GM23338 (cell line): Measurements from ENCODE around the gene ZNF674.
"Not testable (repeated sequence)": the region's sequence is repeated elsewhere in the genome, so short reads cannot be mapped to it uniquely, and the experiment has no call there.

Experiments
- CREB1 ChIP-seq: fragments of 250-450 bp; sonication (Bioruptor Pico); IDR thresholded peaks from 2 replicates; pipeline ENCODE4 v1.5.0; 2020; ENCODE audit warnings: low read depth, mild to moderate bottlenecking, moderate library complexity
- CTCF ChIP-seq, 2 experiments: fragments of 200-600 bp in 1 of 2; sonication (generic) in 1 of 2; conservative IDR thresholded peaks; 2 replicates each; pipeline versions ENCODE4 v1.5.1 to v1.6.1; 2016 to 2017; ENCODE audit warnings: antibody characterized with exemption in 2 of 2, low read depth in 2 of 2, mild to moderate bottlenecking in 2 of 2, moderate library complexity in 1 of 2
- EZH2 ChIP-seq: fragments of 200-600 bp; sonication (generic); IDR thresholded peaks from one replicate; pipeline ENCODE4 v1.8.0; 2017; ENCODE audit warnings: antibody characterized with exemption, mild to moderate bottlenecking, low read depth; ENCODE audit not compliant: unreplicated experiment
- EZH2phosphoT487 ChIP-seq: fragments of 200-600 bp; sonication (generic); IDR thresholded peaks from one replicate; pipeline ENCODE4 v1.8.1; 2018; ENCODE audit warnings: antibody characterized with exemption; ENCODE audit not compliant: unreplicated experiment
- JUNB ChIP-seq: IDR thresholded peaks from one replicate; pipeline ENCODE4 v1.6.1; 2016; ENCODE audit warnings: antibody characterized with exemption; ENCODE audit not compliant: unreplicated experiment
- POLR2AphosphoS5 ChIP-seq: IDR thresholded peaks from 2 replicates; pipeline ENCODE4 v1.6.1; 2016; ENCODE audit warnings: antibody characterized with exemption, low read depth
- REST ChIP-seq: IDR thresholded peaks from one replicate; pipeline ENCODE4 v1.6.1; 2018; ENCODE audit warnings: antibody characterized with exemption; ENCODE audit not compliant: unreplicated experiment
- STAT1 ChIP-seq: IDR thresholded peaks from one replicate; pipeline ENCODE4 v1.6.1; 2016; ENCODE audit warnings: antibody characterized with exemption; ENCODE audit not compliant: unreplicated experiment
- ZNF114 ChIP-seq: fragments of 250-450 bp; sonication (Bioruptor Pico); IDR thresholded peaks from 2 replicates; pipeline ENCODE4 v1.5.0; 2020; ENCODE audit warnings: mild to moderate bottlenecking, moderate library complexity
- ZNF331 ChIP-seq: fragments of 250-450 bp; sonication (Bioruptor Pico); IDR thresholded peaks from 2 replicates; pipeline ENCODE4 v1.5.0; 2020; ENCODE audit warnings: low read depth, mild to moderate bottlenecking, moderate library complexity

- not testable (repeated sequence) for TF ChIP-seq EZH2; STAT1; CTCF (conservative IDR thresholded peaks at IDR 0.05; ENCODE audit: low read depth in 2 of 2); POLR2AphosphoS5; CREB1 (CRISPR knock-in tag); JUNB; REST; ZNF331 (CRISPR knock-in tag); EZH2phosphoT487; ZNF114 (CRISPR knock-in tag)
These were observed 14.8 kb downstream of the ZNF674 start for GRCh38 chrX:46530404-46530908.
